ENCODE data around the gene TBXAS1.
A peak's percentile ranks its signal among the peaks of the same experiment; 100 is the strongest.
"Not testable (repeated sequence)": the region's sequence is repeated elsewhere in the genome, so short reads cannot be mapped to it uniquely, and the experiment has no call there.

The TBXAS1 gene

GRCh38 chr7:139813151-139813550, 15.9 kb upstream of the TBXAS1 start:
- TF ChIP-seq POLR2A (IDR thresholded peaks at IDR 0.05; ENCODE audit: low read length) (no peak), GATA1 (IDR thresholded peaks at IDR 0.05; ENCODE audit: low read depth, low read length) (no peak)
- no peak for DNase-seq

GRCh38 chr7:139813689-139814088, 15.4 kb upstream of the TBXAS1 start:
- DNase-seq: no peak
- no peak for TF ChIP-seq POLR2A (IDR thresholded peaks at IDR 0.05; ENCODE audit: low read length)
- TF ChIP-seq GATA1 (IDR thresholded peaks at IDR 0.05; ENCODE audit: low read depth, low read length): no peak

GRCh38 chr7:139817249-139817648, 11.8 kb upstream of the TBXAS1 start:
- TF ChIP-seq GATA1 (IDR thresholded peaks at IDR 0.05; ENCODE audit: low read depth, low read length): no peak
- TF ChIP-seq POLR2A (IDR thresholded peaks at IDR 0.05; ENCODE audit: low read length): no peak
- DNase-seq: peak in 1 of 2 experiments; percentile 24

GRCh38 chr7:139820089-139820488, 9.0 kb upstream of the TBXAS1 start:
- TF ChIP-seq GATA1 (IDR thresholded peaks at IDR 0.05; ENCODE audit: low read depth, low read length): no peak
- TF ChIP-seq POLR2A (IDR thresholded peaks at IDR 0.05; ENCODE audit: low read length): no peak
- no peak for DNase-seq

GRCh38 chr7:139821349-139822105, 7.5 kb upstream of the TBXAS1 start:
- TF ChIP-seq GATA1 (IDR thresholded peaks at IDR 0.05; ENCODE audit: low read depth, low read length): no peak
- no peak for TF ChIP-seq POLR2A (IDR thresholded peaks at IDR 0.05; ENCODE audit: low read length)
- peak in 1 of 2 experiments; percentile 26 for DNase-seq

- no peak for TF ChIP-seq POLR2A (IDR thresholded peaks at IDR 0.05; ENCODE audit: low read length)
- TF ChIP-seq GATA1 (IDR thresholded peaks at IDR 0.05; ENCODE audit: low read depth, low read length): no peak
- no peak for DNase-seq
Observed at GRCh38 chr7:139822855-139823254, 6.2 kb upstream of the TBXAS1 start.

GRCh38 chr7:139823959-139824521, 5.0 kb upstream of the TBXAS1 start:
- no peak for TF ChIP-seq POLR2A (IDR thresholded peaks at IDR 0.05; ENCODE audit: low read length)
- no peak for TF ChIP-seq GATA1 (IDR thresholded peaks at IDR 0.05; ENCODE audit: low read depth, low read length)
- DNase-seq: no peak

- no peak for DNase-seq
Observed at GRCh38 chr7:139825666-139826290, 3.3 kb upstream of the TBXAS1 start.

GRCh38 chr7:139827042-139827441, 2.0 kb upstream of the TBXAS1 start:
- TF ChIP-seq GATA1 (IDR thresholded peaks at IDR 0.05; ENCODE audit: low read depth, low read length): no peak
- no peak for TF ChIP-seq POLR2A (IDR thresholded peaks at IDR 0.05; ENCODE audit: low read length)
- DNase-seq: no peak

More at GRCh38 chr7:139825666-139826290, 3.3 kb upstream of the TBXAS1 start:
- TF ChIP-seq POLR2A (IDR thresholded peaks at IDR 0.05; ENCODE audit: low read length): no peak
- no peak for TF ChIP-seq GATA1 (IDR thresholded peaks at IDR 0.05; ENCODE audit: low read depth, low read length)

GRCh38 chr7:139828446-139828845, 618 bp upstream of the TBXAS1 start:
- DNase-seq: no peak
- TF ChIP-seq GATA1 (IDR thresholded peaks at IDR 0.05; ENCODE audit: low read depth, low read length) (no peak), POLR2A (IDR thresholded peaks at IDR 0.05; ENCODE audit: low read length) (no peak)

GRCh38 chr7:139829775-139830117, 682 bp downstream of the TBXAS1 start:
- TF ChIP-seq POLR2A (IDR thresholded peaks at IDR 0.05; ENCODE audit: low read length) (no peak), GATA1 (IDR thresholded peaks at IDR 0.05; ENCODE audit: low read depth, low read length) (no peak)
- no peak for DNase-seq

- DNase-seq: no peak
- peak; percentile 17 for TF ChIP-seq POLR2A (IDR thresholded peaks at IDR 0.05; ENCODE audit: low read length)
- TF ChIP-seq GATA1 (IDR thresholded peaks at IDR 0.05; ENCODE audit: low read depth, low read length): no peak
Observed at GRCh38 chr7:139830292-139830691, 1.2 kb downstream of the TBXAS1 start.

- TF ChIP-seq GATA1 (IDR thresholded peaks at IDR 0.05; ENCODE audit: low read depth, low read length): no peak
- peak; percentile 0 for TF ChIP-seq POLR2A (IDR thresholded peaks at IDR 0.05; ENCODE audit: low read length)
Observed at GRCh38 chr7:139830782-139831501, 1.9 kb downstream of the TBXAS1 start.

GRCh38 chr7:139835848-139836247, 6.8 kb downstream of the TBXAS1 start:
- DNase-seq: not testable (repeated sequence)

More at GRCh38 chr7:139830782-139831501, 1.9 kb downstream of the TBXAS1 start:
- DNase-seq: no peak

GRCh38 chr7:139837291-139837690, 8.2 kb downstream of the TBXAS1 start:
- not testable (repeated sequence) for DNase-seq

Data from erythroblast (primary cell).